ENCODE data around the gene PCDHAC1. TPM values are rescaled to one million over a fixed set of nuclear protein-coding genes. Genes with fewer than 3 reads are reported as not detected.

The PCDHAC1 gene
- total RNA-seq, 1 donor from 2014 or later: 3.1 TPM

- Histone ChIP-seq H3K4me1 (peaks cover 9% of the 10 kb centered on the region), H3K4me3 (peak overlapping the region; percentile 58), H3K36me3 (no peaks in the 10 kb centered on the region), H3K9me3 (no peaks in the 10 kb centered on the region), H3K27me3 (ENCODE audit: low read depth) (peaks cover 17% of the 10 kb centered on the region), H3K27ac (peak overlapping the region; percentile 48)
- TF ChIP-seq, protein P1, sequence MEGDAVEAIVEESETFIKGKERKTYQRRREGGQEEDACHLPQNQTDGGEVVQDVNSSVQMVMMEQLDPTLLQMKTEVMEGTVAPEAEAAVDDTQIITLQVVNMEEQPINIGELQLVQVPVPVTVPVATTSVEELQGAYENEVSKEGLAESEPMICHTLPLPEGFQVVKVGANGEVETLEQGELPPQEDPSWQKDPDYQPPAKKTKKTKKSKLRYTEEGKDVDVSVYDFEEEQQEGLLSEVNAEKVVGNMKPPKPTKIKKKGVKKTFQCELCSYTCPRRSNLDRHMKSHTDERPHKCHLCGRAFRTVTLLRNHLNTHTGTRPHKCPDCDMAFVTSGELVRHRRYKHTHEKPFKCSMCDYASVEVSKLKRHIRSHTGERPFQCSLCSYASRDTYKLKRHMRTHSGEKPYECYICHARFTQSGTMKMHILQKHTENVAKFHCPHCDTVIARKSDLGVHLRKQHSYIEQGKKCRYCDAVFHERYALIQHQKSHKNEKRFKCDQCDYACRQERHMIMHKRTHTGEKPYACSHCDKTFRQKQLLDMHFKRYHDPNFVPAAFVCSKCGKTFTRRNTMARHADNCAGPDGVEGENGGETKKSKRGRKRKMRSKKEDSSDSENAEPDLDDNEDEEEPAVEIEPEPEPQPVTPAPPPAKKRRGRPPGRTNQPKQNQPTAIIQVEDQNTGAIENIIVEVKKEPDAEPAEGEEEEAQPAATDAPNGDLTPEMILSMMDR (IDR thresholded peaks at IDR 0.05): no peak
- peak; percentile 17 to 43 for ATAC-seq
- DNase-seq: peak; percentile 47
- intact Hi-C loops (cut with DNase I): no loop called here
Measured at GRCh38 chr5:140927228-140927573, 1.1 kb downstream of the PCDHAC1 start.

- Histone ChIP-seq H3K4me1 (no peaks in the 10 kb centered on the region), H3K27me3 (ENCODE audit: low read depth) (no peaks in the 10 kb centered on the region), H3K36me3 (no peaks in the 10 kb centered on the region), H3K9me3 (no peaks in the 10 kb centered on the region), H3K27ac (no peak overlapping the region), H3K4me3 (no peak overlapping the region)
- TF ChIP-seq, protein P1 (IDR thresholded peaks at IDR 0.05): no peak
- ATAC-seq (no peak), DNase-seq (no peak)
- intact Hi-C loops (cut with DNase I): no loop called here
Measured at GRCh38 chr5:140934964-140935606, 9.0 kb downstream of the PCDHAC1 start.

GRCh38 chr5:140946578-140946977 lies 20.5 kb downstream of the PCDHAC1 start:
- no peak overlapping the region for H3K27ac ChIP-seq
- H3K27me3 ChIP-seq (ENCODE audit: low read depth): no peaks in the 10 kb centered on the region
- no peak for DNase-seq
- no peaks in the 10 kb centered on the region for H3K4me1 ChIP-seq
- no peak overlapping the region for H3K4me3 ChIP-seq
- intact Hi-C loops (cut with DNase I): no loop called here
- H3K36me3 ChIP-seq: no peaks in the 10 kb centered on the region
- no peak for ATAC-seq
- no peaks in the 10 kb centered on the region for H3K9me3 ChIP-seq
- TF ChIP-seq, protein P1 (IDR thresholded peaks at IDR 0.05): no peak

- no peak for ATAC-seq
- H3K4me1 ChIP-seq: no peaks in the 10 kb centered on the region
- intact Hi-C loops (cut with DNase I): no loop called here
- no peak overlapping the region for H3K27ac ChIP-seq
- H3K4me3 ChIP-seq: no peak overlapping the region
- no peaks in the 10 kb centered on the region for H3K9me3 ChIP-seq
- H3K27me3 ChIP-seq (ENCODE audit: low read depth): no peaks in the 10 kb centered on the region
- no peaks in the 10 kb centered on the region for H3K36me3 ChIP-seq
- no peak for DNase-seq
- TF ChIP-seq, protein P1 (IDR thresholded peaks at IDR 0.05): no peak
Measured at GRCh38 chr5:140951636-140952035, 25.5 kb downstream of the PCDHAC1 start.

- intact Hi-C loops (cut with DNase I): no loop called here
- no peaks in the 10 kb centered on the region for H3K4me1 ChIP-seq
- no peak overlapping the region for H3K4me3 ChIP-seq
- ATAC-seq (no peak), DNase-seq (no peak)
- no peaks in the 10 kb centered on the region for H3K27me3 ChIP-seq (ENCODE audit: low read depth)
- no peaks in the 10 kb centered on the region for H3K9me3 ChIP-seq
- TF ChIP-seq, protein P1 (IDR thresholded peaks at IDR 0.05): no peak
- no peaks in the 10 kb centered on the region for H3K36me3 ChIP-seq
- no peak overlapping the region for H3K27ac ChIP-seq
Measured at GRCh38 chr5:140953234-140953633, 27.1 kb downstream of the PCDHAC1 start.

All from lower lobe of right lung (tissue), 2 donors.